ENCODE data around the gene SHCBP1L.

The SHCBP1L gene

DNA sequence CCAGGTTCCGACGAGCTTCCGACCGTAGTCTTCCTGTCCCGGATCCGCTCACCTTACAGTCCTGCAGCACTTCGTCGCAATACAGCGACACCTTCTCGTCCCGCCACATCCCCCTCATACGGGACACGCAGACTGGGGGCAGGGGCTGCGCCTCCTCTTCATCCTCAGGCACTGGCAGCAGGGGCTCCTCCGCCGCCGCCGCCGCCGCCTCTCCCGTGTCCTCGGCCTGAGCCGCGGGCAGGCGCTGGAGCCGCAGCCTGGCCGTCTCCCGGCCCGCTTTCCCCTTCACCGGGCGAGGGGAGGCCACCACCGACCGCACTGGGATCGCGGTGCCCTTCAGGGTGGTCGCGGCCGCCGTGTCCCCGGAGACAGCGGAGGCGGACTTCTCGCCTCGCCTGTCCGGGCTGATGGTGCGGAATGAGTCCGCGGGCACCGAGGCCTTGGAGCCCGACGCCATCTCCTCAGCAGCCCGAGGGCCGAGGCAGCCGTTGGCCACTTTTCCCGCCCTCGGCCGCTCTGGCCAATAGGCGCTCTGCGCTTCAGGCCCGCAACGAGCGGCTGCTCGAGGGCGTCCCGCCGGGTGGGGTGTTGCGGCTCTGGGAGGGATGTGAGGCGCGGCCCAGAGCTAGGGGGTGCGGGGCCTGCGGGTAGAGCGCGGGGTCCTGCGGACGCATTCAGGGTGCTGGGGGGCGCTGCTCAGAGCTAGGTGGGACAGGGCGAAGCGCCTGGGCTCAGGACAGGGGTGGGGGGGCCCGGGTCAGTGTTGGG lies at the start of gene SHCBP1L:
Gene SHCBP1L (minus strand): TSS at position 490 of the 768 bp plus-strand sequence. CDS start 33 bp downstream, at position 457.
- Histone ChIP-seq H2AFZ (ENCODE audit: low read length) (no peak within 1 kb of the TSS), H4K20me1 (ENCODE audit: insufficient read depth, low read length) (no peaks in the 10 kb centered on the region), H3K9me2 (replicated peaks; ENCODE audit: insufficient read depth, low read length) (no peaks in the 10 kb centered on the region), H3K9ac (ENCODE audit: low read length) (no peak within 1 kb of the TSS), H3K4me2 (ENCODE audit: low read depth, low read length) (no peak within 1 kb of the TSS), H3K27me3 (replicated peaks; ENCODE audit: insufficient read depth, low read length) (no peaks in the 10 kb centered on the region), H3K79me2 (ENCODE audit: low read length) (no peaks in the 10 kb centered on the region), H3K4me3 (ENCODE audit: low read length) (no peak within 1 kb of the TSS), H3K27ac (ENCODE audit: low read length) (no peak within 1 kb of the TSS), H3K36me3 (replicated peaks; ENCODE audit: insufficient read depth, low read length) (no peaks in the 10 kb centered on the region), H3K4me1 (ENCODE audit: low read length) (no peaks in the 10 kb centered on the region), H3F3A (ENCODE audit: insufficient read depth, low read length) (no peaks in the 10 kb centered on the region), H3K9me3 (replicated peaks; ENCODE audit: insufficient read depth, low read length) (no peaks in the 10 kb centered on the region)
- no peak for DNase-seq
- TF ChIP-seq, protein P1, sequence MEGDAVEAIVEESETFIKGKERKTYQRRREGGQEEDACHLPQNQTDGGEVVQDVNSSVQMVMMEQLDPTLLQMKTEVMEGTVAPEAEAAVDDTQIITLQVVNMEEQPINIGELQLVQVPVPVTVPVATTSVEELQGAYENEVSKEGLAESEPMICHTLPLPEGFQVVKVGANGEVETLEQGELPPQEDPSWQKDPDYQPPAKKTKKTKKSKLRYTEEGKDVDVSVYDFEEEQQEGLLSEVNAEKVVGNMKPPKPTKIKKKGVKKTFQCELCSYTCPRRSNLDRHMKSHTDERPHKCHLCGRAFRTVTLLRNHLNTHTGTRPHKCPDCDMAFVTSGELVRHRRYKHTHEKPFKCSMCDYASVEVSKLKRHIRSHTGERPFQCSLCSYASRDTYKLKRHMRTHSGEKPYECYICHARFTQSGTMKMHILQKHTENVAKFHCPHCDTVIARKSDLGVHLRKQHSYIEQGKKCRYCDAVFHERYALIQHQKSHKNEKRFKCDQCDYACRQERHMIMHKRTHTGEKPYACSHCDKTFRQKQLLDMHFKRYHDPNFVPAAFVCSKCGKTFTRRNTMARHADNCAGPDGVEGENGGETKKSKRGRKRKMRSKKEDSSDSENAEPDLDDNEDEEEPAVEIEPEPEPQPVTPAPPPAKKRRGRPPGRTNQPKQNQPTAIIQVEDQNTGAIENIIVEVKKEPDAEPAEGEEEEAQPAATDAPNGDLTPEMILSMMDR (IDR thresholded peaks at IDR 0.05; ENCODE audit: low read length), result no peak
- TF ChIP-seq EZH2 (optimal IDR thresholded peaks at IDR 0.05; ENCODE audit: low read depth, low read length), result no peak
- TF ChIP-seq EZH2phosphoT487 (IDR thresholded peaks at IDR 0.05; ENCODE audit: low read length), result no peak

DNA sequence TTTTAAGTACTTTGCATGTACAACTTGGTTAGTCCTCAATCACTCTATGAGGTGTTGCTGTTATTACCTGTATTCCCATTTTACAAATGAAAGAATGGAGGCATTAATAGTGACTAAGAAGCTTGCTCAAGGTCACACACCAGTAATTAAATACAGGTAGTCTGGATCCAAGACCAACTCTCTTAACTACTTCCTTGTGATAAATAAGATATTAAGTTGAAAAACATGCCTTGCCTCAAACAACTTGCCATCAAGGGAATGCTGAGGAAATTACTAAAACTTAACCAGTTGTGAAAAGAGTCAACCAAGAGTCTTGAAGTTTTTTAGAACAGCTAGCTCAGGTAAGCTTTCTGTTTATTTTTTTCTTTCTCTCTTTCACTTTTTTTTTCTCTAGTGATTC lies 49.3 kb upstream of the SHCBP1L start:
- Histone ChIP-seq H3K27ac (ENCODE audit: low read length) (no peak overlapping the region), H3K4me2 (ENCODE audit: low read depth, low read length) (no peak overlapping the region), H3K27me3 (replicated peaks; ENCODE audit: insufficient read depth, low read length) (no peaks in the 10 kb centered on the region), H3K36me3 (replicated peaks; ENCODE audit: insufficient read depth, low read length) (no peaks in the 10 kb centered on the region), H4K20me1 (ENCODE audit: insufficient read depth, low read length) (no peaks in the 10 kb centered on the region), H3K4me3 (ENCODE audit: low read length) (no peak overlapping the region), H3K4me1 (ENCODE audit: low read length) (no peaks in the 10 kb centered on the region), H2AFZ (ENCODE audit: low read length) (no peak overlapping the region), H3K9me2 (replicated peaks; ENCODE audit: insufficient read depth, low read length) (no peaks in the 10 kb centered on the region), H3K9ac (ENCODE audit: low read length) (no peak overlapping the region), H3K9me3 (replicated peaks; ENCODE audit: insufficient read depth, low read length) (no peaks in the 10 kb centered on the region), H3K79me2 (ENCODE audit: low read length) (no peaks in the 10 kb centered on the region), H3F3A (ENCODE audit: insufficient read depth, low read length) (no peaks in the 10 kb centered on the region)
- DNase-seq, result no peak
- TF ChIP-seq EZH2phosphoT487 (IDR thresholded peaks at IDR 0.05; ENCODE audit: low read length) (no peak), EZH2 (optimal IDR thresholded peaks at IDR 0.05; ENCODE audit: low read depth, low read length) (no peak)
- TF ChIP-seq, protein P1 (IDR thresholded peaks at IDR 0.05; ENCODE audit: low read length), result no peak

DNA sequence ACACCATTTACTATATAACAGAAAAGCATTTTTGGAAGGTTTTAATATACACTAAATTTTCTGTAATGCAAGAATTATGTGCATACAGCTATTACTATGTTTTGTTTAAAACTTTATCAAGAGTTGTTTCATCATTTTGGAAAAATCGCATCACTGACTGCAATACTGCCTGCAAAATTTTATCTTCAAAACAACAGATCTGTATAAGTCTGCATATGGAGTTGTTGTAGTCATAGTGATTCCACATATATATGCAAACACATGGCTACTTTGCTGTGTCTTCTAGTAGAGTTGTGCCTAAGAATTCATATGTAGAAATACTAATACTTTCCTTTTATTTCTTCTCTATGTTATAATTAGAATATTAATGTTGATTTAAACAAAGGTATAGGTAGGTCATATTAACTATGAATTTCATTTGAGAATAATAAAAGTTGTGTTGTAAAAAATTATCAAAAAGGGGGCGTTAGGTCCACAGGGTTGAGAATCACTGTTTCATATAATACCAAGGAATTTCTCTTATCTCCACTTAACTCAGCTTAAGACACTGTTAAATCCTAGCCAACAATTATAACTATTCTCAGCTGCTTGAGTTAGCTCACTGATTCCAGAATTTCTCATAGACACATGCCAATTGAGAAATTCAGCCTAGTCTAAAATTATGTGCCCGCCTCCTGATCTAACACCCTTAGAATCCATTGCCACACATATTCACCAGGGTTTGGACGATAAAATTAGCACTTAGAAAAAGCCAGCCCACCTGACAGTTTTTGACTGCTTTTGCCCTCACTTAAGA lies 47.4 kb upstream of the SHCBP1L start:
- DNase-seq, result no peak
- TF ChIP-seq, protein P1 (IDR thresholded peaks at IDR 0.05; ENCODE audit: low read length), result no peak
- TF ChIP-seq EZH2 (optimal IDR thresholded peaks at IDR 0.05; ENCODE audit: low read depth, low read length) (no peak), EZH2phosphoT487 (IDR thresholded peaks at IDR 0.05; ENCODE audit: low read length) (no peak)
- Histone ChIP-seq H3K27me3 (replicated peaks; ENCODE audit: insufficient read depth, low read length) (no peaks in the 10 kb centered on the region), H3K79me2 (ENCODE audit: low read length) (no peaks in the 10 kb centered on the region), H3K4me3 (ENCODE audit: low read length) (no peak overlapping the region), H3F3A (ENCODE audit: insufficient read depth, low read length) (no peaks in the 10 kb centered on the region), H3K9ac (ENCODE audit: low read length) (no peak overlapping the region), H3K4me1 (ENCODE audit: low read length) (no peaks in the 10 kb centered on the region), H3K27ac (ENCODE audit: low read length) (no peak overlapping the region), H3K9me2 (replicated peaks; ENCODE audit: insufficient read depth, low read length) (no peaks in the 10 kb centered on the region), H3K36me3 (replicated peaks; ENCODE audit: insufficient read depth, low read length) (no peaks in the 10 kb centered on the region), H2AFZ (ENCODE audit: low read length) (no peak overlapping the region), H4K20me1 (ENCODE audit: insufficient read depth, low read length) (no peaks in the 10 kb centered on the region), H3K9me3 (replicated peaks; ENCODE audit: insufficient read depth, low read length) (no peaks in the 10 kb centered on the region), H3K4me2 (ENCODE audit: low read depth, low read length) (no peak overlapping the region)

All from MM.1S (cell line).